ENCODE results near the gene ST8SIA6.

Gene ST8SIA6

GRCh38 chr10:17348011-17348500, 106.3 kb downstream of the ST8SIA6 start (continued):
- TF ChIP-seq PRDM2 (tag by site-specific recombination; IDR thresholded peaks at IDR 0.05; ENCODE audit: borderline replicate concordance) = no peak
- TF ChIP-seq KLF17 (tag by site-specific recombination; IDR thresholded peaks at IDR 0.05) = no peak
- no peak for TF ChIP-seq ZNF354C (tag by site-specific recombination; IDR thresholded peaks at IDR 0.05; ENCODE audit: borderline replicate concordance, low read depth)
- TF ChIP-seq ZNF768 (tag by site-specific recombination; IDR thresholded peaks at IDR 0.05) = no peak
- no peak for TF ChIP-seq ZNF112 (tag by site-specific recombination; IDR thresholded peaks at IDR 0.05)
- TF ChIP-seq ZBTB10 (tag by site-specific recombination; IDR thresholded peaks at IDR 0.05) = no peak

- H3K36me3 ChIP-seq (ENCODE audit: control insufficient read depth in 2 of 2, insufficient read depth in 1 of 2, low read length in 2 of 2) = no peaks in the 10 kb centered on the region
- no peak overlapping the region for H3K27ac ChIP-seq (ENCODE audit: extremely low read depth, low read depth, low read length)
- H3K4me1 ChIP-seq (ENCODE audit: control insufficient read depth, insufficient read depth, low read length) = no peaks in the 10 kb centered on the region
- H3K9me3 ChIP-seq (ENCODE audit: control insufficient read depth, insufficient read depth, low read depth, low read length) = no peaks in the 10 kb centered on the region
- TF ChIP-seq ZNF777 (tag by site-specific recombination; IDR thresholded peaks at IDR 0.05; ENCODE audit: borderline replicate concordance) = no peak
- no peak for TF ChIP-seq ZNF561 (tag by site-specific recombination; IDR thresholded peaks at IDR 0.05; ENCODE audit: borderline replicate concordance)
- POLR2A ChIA-PET = no interaction called here
- no peak overlapping the region for H3K4me3 ChIP-seq (ENCODE audit: low read depth, low read length)
- CTCF ChIA-PET = interaction anchor here (1.6 kb wide), 1 partner anchor 32 kb away, joined by 5 read pairs; no protein-coding TSS in a partner anchor
These were observed 110.2 kb downstream of the ST8SIA6 start for GRCh38 chr10:17344206-17344605.

GRCh38 chr10:17343118-17343517, 111.3 kb downstream of the ST8SIA6 start:
- CTCF ChIA-PET = interaction anchor here (0.6 to 1.6 kb wide), 2 partner anchors 13 to 33 kb away, joined by 3 to 5 read pairs; no protein-coding TSS in a partner anchor
- no peak overlapping the region for H3K27ac ChIP-seq (ENCODE audit: extremely low read depth, low read depth, low read length)
- H3K9me3 ChIP-seq (ENCODE audit: control insufficient read depth, insufficient read depth, low read depth, low read length) = no peaks in the 10 kb centered on the region
- POLR2A ChIA-PET = no interaction called here
- no peaks in the 10 kb centered on the region for H3K36me3 ChIP-seq (ENCODE audit: control insufficient read depth in 2 of 2, insufficient read depth in 1 of 2, low read length in 2 of 2)
- H3K4me3 ChIP-seq (ENCODE audit: low read depth, low read length) = no peak overlapping the region
- H3K4me1 ChIP-seq (ENCODE audit: control insufficient read depth, insufficient read depth, low read length) = no peaks in the 10 kb centered on the region
- no peak for TF ChIP-seq ZNF341 (tag by site-specific recombination; IDR thresholded peaks at IDR 0.05; ENCODE audit: low read depth)
- TF ChIP-seq OVOL3 (tag by site-specific recombination; IDR thresholded peaks at IDR 0.05) = no peak
- TF ChIP-seq ZNF416 (tag by site-specific recombination; IDR thresholded peaks at IDR 0.05) = no peak
- TF ChIP-seq ZNF239 (tag by site-specific recombination; IDR thresholded peaks at IDR 0.05) = no peak
- TF ChIP-seq ZBTB11 (tag by site-specific recombination; conservative IDR thresholded peaks at IDR 0.05; ENCODE audit: low read depth) = no peak
- TF ChIP-seq ZNF350 (tag by site-specific recombination; IDR thresholded peaks at IDR 0.05) = no peak
- no peak for TF ChIP-seq ZNF221 (tag by site-specific recombination; IDR thresholded peaks at IDR 0.05; ENCODE audit: borderline replicate concordance)
- TF ChIP-seq ZNF707 (tag by site-specific recombination; IDR thresholded peaks at IDR 0.05) = no peak
- no peak for TF ChIP-seq ZNF639 (tag by site-specific recombination; IDR thresholded peaks at IDR 0.05)
- no peak for TF ChIP-seq ZBTB48 (tag by site-specific recombination; IDR thresholded peaks at IDR 0.05)
- TF ChIP-seq ZBTB7A (tag by site-specific recombination; IDR thresholded peaks at IDR 0.05; ENCODE audit: low read depth) = no peak

Measured in HEK293 (cell line).